IMR-90 (cell line): Measurements from ENCODE around the gene PSEN1. TPM values are rescaled to one million over a fixed set of nuclear protein-coding genes. Genes with fewer than 3 reads are reported as not detected.

Experiments used
- ATAC-seq: fragments of 200-7000 bp; cut with Tn5 transposase; 2 replicates; pipeline ENCODE4 v1.9.1; 2020; ENCODE audit warnings: low read depth, mild to moderate bottlenecking, moderate library complexity
- BruUV-seq: library from RNA; stranded (reverse); fragments of 400-500 nt; replicated peaks from 2 replicates; lab custom pipeline; 2021; lab: Mats Ljungman, UMichigan
- CTCF ChIA-PET: fragments of 300-600 bp; formaldehyde crosslinking; extraction: SDS; loops from one replicate; lab custom pipeline; 2021; ENCODE audit warnings: antibody characterized with exemption; lab: Yijun Ruan, JAX
- POLR2A ChIA-PET: fragments of 300-600 bp; sonication (Branson Sonifier 250); formaldehyde crosslinking; loops from one replicate; lab custom pipeline; 2022; ENCODE audit warnings: antibody characterized with exemption; ENCODE audit not compliant: unreplicated experiment; lab: Charles Lee
- DNase-seq: peaks from one replicate; pipeline ENCODE4 v3.0.0; 2013
- H2AFZ ChIP-seq: replicated peaks from 2 replicates; pipeline ENCODE3; 2013; ENCODE audit warnings: low read length, mild to moderate bottlenecking; ENCODE audit not compliant: poor library complexity
- H2AK5ac ChIP-seq: 2 replicates; pipeline ENCODE4 v1.6.1; 2013; ENCODE audit warnings: low read depth, low read length, inconsistent platforms
- H2AK9ac ChIP-seq: replicated peaks from 2 replicates; pipeline ENCODE3; 2013; ENCODE audit warnings: mild to moderate bottlenecking, low read depth, low read length, moderate library complexity; ENCODE audit not compliant: poor library complexity
- H2BK120ac ChIP-seq: 2 replicates; pipeline ENCODE4 v1.6.1; 2013; ENCODE audit warnings: low read depth, low read length, inconsistent platforms
- H2BK15ac ChIP-seq: 3 replicates; pipeline ENCODE4 v1.6.1; 2013; ENCODE audit warnings: low read depth, low read length, inconsistent platforms
- H2BK20ac ChIP-seq: 2 replicates; pipeline ENCODE4 v1.6.1; 2013; ENCODE audit warnings: low read depth, mild to moderate bottlenecking, inconsistent platforms, low read length, moderate library complexity
- H2BK5ac ChIP-seq: 2 replicates; pipeline ENCODE4 v1.6.1; 2013; ENCODE audit warnings: mild to moderate bottlenecking, low read depth, low read length, inconsistent platforms; ENCODE audit not compliant: poor library complexity, severe bottlenecking
- H3K14ac ChIP-seq: replicated peaks from 2 replicates; pipeline ENCODE4 v1.6.1; 2013; ENCODE audit warnings: low read depth, low read length, inconsistent platforms
- H3K18ac ChIP-seq: 2 replicates; pipeline ENCODE4 v1.6.1; 2013; ENCODE audit warnings: low read depth, low read length, control low read depth
- H3K23ac ChIP-seq: 2 replicates; pipeline ENCODE4 v1.6.1; 2013; ENCODE audit warnings: low read depth, low read length, inconsistent platforms
- H3K27ac ChIP-seq: 2 replicates; pipeline ENCODE4 v1.5.1; 2013; ENCODE audit warnings: mild to moderate bottlenecking, control low read depth, low read length; ENCODE audit not compliant: insufficient read depth
- H3K27me3 ChIP-seq: 2 replicates; pipeline ENCODE4 v1.6.1; 2013; ENCODE audit warnings: low read length; ENCODE audit not compliant: control insufficient read depth, insufficient read depth
- H3K36me3 ChIP-seq: 2 replicates; pipeline ENCODE4 v1.6.1; 2013; ENCODE audit warnings: low read length, mixed read lengths; ENCODE audit not compliant: control insufficient read depth, insufficient read depth
- H3K4ac ChIP-seq: 2 replicates; pipeline ENCODE4 v1.6.1; 2013; ENCODE audit warnings: low read depth, low read length, inconsistent platforms
- H3K4me1 ChIP-seq: 2 replicates; pipeline ENCODE4 v1.6.1; 2013; ENCODE audit warnings: low read length, mixed read lengths; ENCODE audit not compliant: control insufficient read depth, insufficient read depth
- H3K4me2 ChIP-seq: 2 replicates; pipeline ENCODE4 v1.6.1; 2013; ENCODE audit warnings: low read depth, mild to moderate bottlenecking, control low read depth, low read length, moderate library complexity
- H3K4me3 ChIP-seq: 2 replicates; pipeline ENCODE4 v1.5.1; 2013; ENCODE audit warnings: low read depth, mild to moderate bottlenecking, control low read depth, low read length, moderate library complexity; ENCODE audit not compliant: insufficient read depth
- H3K56ac ChIP-seq: 2 replicates; pipeline ENCODE4 v1.6.1; 2013; ENCODE audit warnings: low read length, inconsistent platforms; ENCODE audit not compliant: insufficient read depth; ENCODE audit errors: extremely low read depth
- H3K79me1 ChIP-seq, 2 experiments: 2 replicates each; pipeline ENCODE4 v1.6.1; 2013; ENCODE audit warnings: low read length in 2 of 2, inconsistent platforms in 1 of 2, low read depth in 1 of 2
- H3K9ac ChIP-seq: 2 replicates; pipeline ENCODE4 v1.6.1; 2013; ENCODE audit warnings: low read depth, low read length, control low read depth
- H3K9me1 ChIP-seq: 2 replicates; pipeline ENCODE4 v1.6.1; 2013; ENCODE audit warnings: low read length, inconsistent platforms; ENCODE audit not compliant: insufficient read depth
- H3K9me3 ChIP-seq: 2 replicates; pipeline ENCODE4 v1.6.1; 2013; ENCODE audit warnings: low read length; ENCODE audit not compliant: control insufficient read depth, insufficient read depth
- H4K20me1 ChIP-seq: 2 replicates; pipeline ENCODE4 v1.6.1; 2013; ENCODE audit warnings: low read length, inconsistent platforms; ENCODE audit not compliant: insufficient read depth
- H4K5ac ChIP-seq: 2 replicates; pipeline ENCODE4 v1.6.1; 2013; ENCODE audit warnings: mild to moderate bottlenecking, low read depth, low read length, control low read depth
- H4K8ac ChIP-seq, 2 experiments: 2 replicates each; pipeline ENCODE4 v1.6.1; 2013; ENCODE audit warnings: low read depth in 2 of 2, low read length in 2 of 2, control low read depth in 1 of 2, inconsistent platforms in 1 of 2
- H4K91ac ChIP-seq: 2 replicates; pipeline ENCODE4 v1.6.1; 2013; ENCODE audit warnings: low read depth, low read length, inconsistent platforms; ENCODE audit not compliant: insufficient read depth
- RAD21 ChIP-seq: IDR thresholded peaks from 2 replicates; pipeline ENCODE4 v1.6.1; 2012; ENCODE audit warnings: low read length, improper control_type of control experiment
- RCOR1 ChIP-seq: IDR thresholded peaks from 2 replicates; pipeline ENCODE4 v1.6.1; 2012; ENCODE audit warnings: mild to moderate bottlenecking, low read length, improper control_type of control experiment; ENCODE audit not compliant: insufficient replicate concordance
- RFX5 ChIP-seq: IDR thresholded peaks from 2 replicates; pipeline ENCODE4 v1.8.0; 2012; ENCODE audit warnings: low read depth, mild to moderate bottlenecking, low read length, moderate library complexity
- SMC3 ChIP-seq: fragments of 150-350 bp; IDR thresholded peaks from 2 replicates; pipeline ENCODE4 v1.6.1; 2016; ENCODE audit warnings: low read depth, mild to moderate bottlenecking, antibody characterized with exemption, low read length, moderate library complexity
- WGBS, 2 experiments: methylation state at CpG; one replicate each; pipeline versions ENCODE4 v1.1.5 to v1.1.7; 2013; ENCODE audit warnings: missing lambda C conversion rate in 2 of 2; ENCODE audit not compliant: insufficient read length in 1 of 2; ENCODE audit errors: extremely low coverage in 2 of 2; 5-methylcytosine and 5-hydroxymethylcytosine counted together
- dilution Hi-C: fragments of 300-500 bp; cut with HindIII; formaldehyde crosslinking; loops from one replicate; pipeline ENCODE4 v1.14.3; 2018; ENCODE audit warnings: low sequenced_read_pairs; ENCODE audit not compliant: unreplicated experiment
- in situ Hi-C: fragments of 300-500 bp; cut with MboI; formaldehyde crosslinking; loops from 3 replicates; pipeline ENCODE4 v1.14.3; 2019; ENCODE audit warnings: low sequenced_read_pairs, inconsistent platforms, mixed read lengths
- intact Hi-C: fragments of 100-400 bp; cut with micrococcal nuclease; formaldehyde crosslinking; loops from 2 replicates; pipeline ENCODE4 v1.10.0; 2022
- polyA plus RNA-seq, 3 experiments: library from polyadenylated mRNA; depleted of rRNA; stranded (reverse); fragments of >200 nt; gene quantifications; 2 replicates each; pipeline ENCODE4 v1.2.3, GENCODE V29; 2012; ENCODE audit warnings: low replicate concordance in 1 of 3
- total RNA-seq: library from RNA; depleted of rRNA; stranded (reverse); fragments of >200 nt; gene quantifications from 2 replicates; pipeline ENCODE4 v1.2.3, GENCODE V29; 2012

PSEN1 gene
- total and polyA plus RNA-seq, 2 of the 4 experiments (the other 2 are of a cell fraction), result 14.8 to 62.7 TPM

GRCh38 chr14:73211251-73212040, 75.1 kb downstream of the PSEN1 start (continued):
- TF ChIP-seq RFX5, result no peak

- Histone ChIP-seq H3K9ac (no peak overlapping the region), H4K20me1 (no peaks in the 10 kb centered on the region; the same call in 1 of the 2 replicates), H3K27me3 (no peaks in the 10 kb centered on the region), H3K4me1 (peaks cover 4% of the 10 kb centered on the region), H3K4ac (no peak overlapping the region), H4K5ac (no peak overlapping the region), H2AFZ (no peak overlapping the region), H3K9me3 (no peaks in the 10 kb centered on the region), H3K4me2 (no peak overlapping the region), H2BK120ac (no peak overlapping the region), H3K9me1 (peaks cover 5% of the 10 kb centered on the region; the same call in 1 of the 2 replicates), H3K18ac (no peak overlapping the region), H3K79me1 (peaks cover 0 to 16% of the 10 kb centered on the region in 2 experiments; a peak in 1 of 4 replicates), H3K56ac (no peak overlapping the region), H2BK20ac (no peak overlapping the region), H3K27ac (no peak overlapping the region), H2BK15ac (no peak overlapping the region), H3K23ac (no peak overlapping the region), H4K91ac (no peak overlapping the region), H2AK9ac (no peak overlapping the region), H3K4me3 (no peak overlapping the region), H3K14ac (no peak overlapping the region), H4K8ac (no peak overlapping the region), H2BK5ac (no peak overlapping the region), H3K36me3 (peaks cover 44% of the 10 kb centered on the region), H2AK5ac (no peak overlapping the region)
- BruUV-seq, result no TSS peak
- no peak for TF ChIP-seq RFX5
- no peak for TF ChIP-seq SMC3
- no peak for TF ChIP-seq RAD21
- no peak for TF ChIP-seq RCOR1
- DNase-seq (no peak), ATAC-seq (no peak)
- in situ Hi-C loops, result no loop called here
- no CpG with 5 or more reads among the region's 2 CpGs for WGBS, 2 experiments
- ChIA-PET CTCF (interaction anchor here (0.6 kb wide), 1 partner anchor 15 kb away, joined by 5 read pairs; no protein-coding TSS in a partner anchor), POLR2A (no interaction called here)
- dilution Hi-C loops, result no loop called here
- intact Hi-C loops, result no loop called here
Measured at GRCh38 chr14:73216030-73216429, 79.7 kb downstream of the PSEN1 start.
